ENCODE measurements around the gene SREK1.

DNA sequence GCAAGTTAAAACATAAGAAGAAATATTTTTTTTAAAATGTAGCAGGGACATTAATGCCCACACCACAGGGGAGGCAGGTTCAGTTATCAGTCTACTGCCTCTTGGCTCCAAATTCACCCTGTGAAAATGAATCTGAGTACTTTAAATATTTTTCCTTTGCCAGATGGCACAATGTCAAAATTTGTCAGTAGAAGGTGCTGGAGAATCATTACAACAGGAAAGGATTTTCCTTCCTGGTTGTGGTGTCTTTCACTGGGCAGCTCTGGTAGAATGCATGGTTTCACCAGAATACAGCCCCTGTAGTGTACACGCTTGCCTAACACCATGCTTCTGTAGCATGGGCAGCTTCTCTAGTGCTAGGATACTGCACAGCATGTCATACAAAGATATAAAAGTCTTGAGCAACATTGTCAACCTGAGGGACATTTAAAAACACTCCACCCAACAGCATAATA, 9.7 kb upstream of the SREK1 start:
- TF ChIP-seq, protein P1, sequence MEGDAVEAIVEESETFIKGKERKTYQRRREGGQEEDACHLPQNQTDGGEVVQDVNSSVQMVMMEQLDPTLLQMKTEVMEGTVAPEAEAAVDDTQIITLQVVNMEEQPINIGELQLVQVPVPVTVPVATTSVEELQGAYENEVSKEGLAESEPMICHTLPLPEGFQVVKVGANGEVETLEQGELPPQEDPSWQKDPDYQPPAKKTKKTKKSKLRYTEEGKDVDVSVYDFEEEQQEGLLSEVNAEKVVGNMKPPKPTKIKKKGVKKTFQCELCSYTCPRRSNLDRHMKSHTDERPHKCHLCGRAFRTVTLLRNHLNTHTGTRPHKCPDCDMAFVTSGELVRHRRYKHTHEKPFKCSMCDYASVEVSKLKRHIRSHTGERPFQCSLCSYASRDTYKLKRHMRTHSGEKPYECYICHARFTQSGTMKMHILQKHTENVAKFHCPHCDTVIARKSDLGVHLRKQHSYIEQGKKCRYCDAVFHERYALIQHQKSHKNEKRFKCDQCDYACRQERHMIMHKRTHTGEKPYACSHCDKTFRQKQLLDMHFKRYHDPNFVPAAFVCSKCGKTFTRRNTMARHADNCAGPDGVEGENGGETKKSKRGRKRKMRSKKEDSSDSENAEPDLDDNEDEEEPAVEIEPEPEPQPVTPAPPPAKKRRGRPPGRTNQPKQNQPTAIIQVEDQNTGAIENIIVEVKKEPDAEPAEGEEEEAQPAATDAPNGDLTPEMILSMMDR (IDR thresholded peaks at IDR 0.05): no peak
- TF ChIP-seq POLR2A (IDR thresholded peaks at IDR 0.05): no peak

All from body of pancreas (tissue), 4 donors.